Liver (tissue), 9 donors: ENCODE measurements around the gene NBEAL2. TPM values are rescaled to one million over a fixed set of nuclear protein-coding genes. Genes with fewer than 3 reads are reported as not detected.

Source experiments
- DNase-seq: peaks from one replicate; pipeline ENCODE4 v3.0.0-alpha.2; 2017; ENCODE audit warnings: low spot score
- H3K27ac ChIP-seq, 2 donors: one replicate each; pipeline ENCODE4 v1.7.0; 2013; ENCODE audit warnings: inconsistent platforms in 2 of 2, low read length in 2 of 2, control low read depth in 1 of 2, low read depth in 1 of 2, mild to moderate bottlenecking in 1 of 2
- H3K27me3 ChIP-seq, 4 donors: one replicate each; pipeline versions ENCODE4 v1.6.1 to v1.7.0; 2013; ENCODE audit warnings: low read length in 3 of 4, inconsistent platforms in 1 of 4, mild to moderate bottlenecking in 1 of 4, moderate library complexity in 1 of 4; ENCODE audit not compliant: control insufficient read depth in 4 of 4, insufficient read depth in 4 of 4
- H3K36me3 ChIP-seq, 4 donors: one replicate each; pipeline versions ENCODE4 v1.6.1 to v1.7.0; 2013; ENCODE audit warnings: low read length in 3 of 4, mild to moderate bottlenecking in 3 of 4, low read depth in 1 of 4, moderate library complexity in 1 of 4; ENCODE audit not compliant: control insufficient read depth in 4 of 4, insufficient read depth in 3 of 4
- H3K4me1 ChIP-seq, 4 donors: one replicate each; pipeline versions ENCODE4 v1.6.1 to v1.7.0; 2013; ENCODE audit warnings: low read length in 3 of 4, mild to moderate bottlenecking in 3 of 4, moderate library complexity in 1 of 4; ENCODE audit not compliant: control insufficient read depth in 4 of 4, insufficient read depth in 4 of 4
- H3K4me3 ChIP-seq, 3 donors: one replicate each; pipeline versions ENCODE4 v1.6.1 to v1.7.0; 2013; ENCODE audit warnings: low read length in 3 of 3, control low read depth in 1 of 3, low read depth in 1 of 3, mild to moderate bottlenecking in 1 of 3
- H3K9ac ChIP-seq, 2 donors: one replicate each; pipeline ENCODE4 v1.7.0; 2013; ENCODE audit warnings: low read length in 2 of 2, mild to moderate bottlenecking in 2 of 2, moderate library complexity in 2 of 2, control low read depth in 1 of 2, low read depth in 1 of 2
- H3K9me3 ChIP-seq, 4 donors: one replicate each; pipeline versions ENCODE4 v1.6.1 to v1.7.0; 2013; ENCODE audit warnings: low read length in 3 of 4; ENCODE audit not compliant: control insufficient read depth in 4 of 4
- EGR1 ChIP-seq, 2 donors: IDR thresholded peaks; 2 replicates each; pipeline ENCODE4 v1.6.1; 2016 to 2018; ENCODE audit warnings: antibody characterized with exemption in 2 of 2, low read depth in 2 of 2
- FOXA1 ChIP-seq: IDR thresholded peaks from 2 replicates; pipeline ENCODE4 v1.6.1; 2016; ENCODE audit warnings: antibody characterized with exemption
- FOXA2 ChIP-seq: IDR thresholded peaks from 2 replicates; pipeline ENCODE4 v1.6.1; 2016; ENCODE audit warnings: antibody characterized with exemption
- GABPA ChIP-seq, 2 donors: IDR thresholded peaks in 1 of 2; conservative IDR thresholded peaks in 1 of 2; 2 replicates each; pipeline ENCODE4 v1.6.1; 2016; ENCODE audit warnings: antibody characterized with exemption in 2 of 2, mild to moderate bottlenecking in 1 of 2, moderate library complexity in 1 of 2
- HNF4A ChIP-seq, 2 donors: conservative IDR thresholded peaks; 2 replicates each; pipeline ENCODE4 v1.6.1; 2016; ENCODE audit warnings: antibody characterized with exemption in 2 of 2, mild to moderate bottlenecking in 2 of 2
- HNF4G ChIP-seq: IDR thresholded peaks from 2 replicates; pipeline ENCODE4 v1.6.1; 2016; ENCODE audit warnings: antibody characterized with exemption
- NR2F2 ChIP-seq: IDR thresholded peaks from 2 replicates; pipeline ENCODE4 v1.6.1; 2016; ENCODE audit warnings: antibody characterized with exemption
- RAD21 ChIP-seq, 2 donors: IDR thresholded peaks; 2 replicates each; pipeline ENCODE4 v1.6.1; 2016; ENCODE audit warnings: antibody characterized with exemption in 2 of 2, mild to moderate bottlenecking in 2 of 2
- RXRA ChIP-seq, 2 donors: IDR thresholded peaks; 2 replicates each; pipeline ENCODE4 v1.6.1; 2017 to 2018; ENCODE audit warnings: antibody characterized with exemption in 2 of 2, mild to moderate bottlenecking in 1 of 2
- SP1 ChIP-seq: IDR thresholded peaks from 2 replicates; pipeline ENCODE4 v1.6.1; 2018; ENCODE audit warnings: antibody characterized with exemption, mild to moderate bottlenecking
- YY1 ChIP-seq: IDR thresholded peaks from 2 replicates; pipeline ENCODE4 v1.6.1; 2016; ENCODE audit warnings: antibody characterized with exemption, mild to moderate bottlenecking
- WGBS: extraction: QIAGEN DNeasy Blood & Tissue Kit; methylation state at CpG from one replicate; pipeline ENCODE4 v1.1.7; 2013; 5-methylcytosine and 5-hydroxymethylcytosine counted together
- polyA plus RNA-seq, 2 donors: library from polyadenylated mRNA; stranded (reverse) in 1 of 2; unstranded in 1 of 2; fragments of 200-250 nt in 1 of 2; fragments of >200 nt in 1 of 2; fragmentation: Nextera tagmentation in 1 of 2; extraction: Ambion mirVana in 1 of 2; gene quantifications; one replicate each; pipeline versions ENCODE4 v1.2.1 to v1.2.3, GENCODE V29; 2013 to 2015
- total RNA-seq, 2 donors: library from RNA; depleted of rRNA; stranded (reverse); fragments of >200 nt; gene quantifications; one replicate each; pipeline ENCODE4 v1.2.3, GENCODE V29; 2014
- TF ChIP-seq, protein P1 (sequence below): IDR thresholded peaks from 2 replicates; pipeline ENCODE4 v1.6.1; 2016; ENCODE audit warnings: antibody characterized with exemption
- TF ChIP-seq, protein P2 (sequence below): IDR thresholded peaks from 2 replicates; pipeline ENCODE4 v1.6.1; 2016; ENCODE audit warnings: antibody characterized with exemption, mild to moderate bottlenecking
- TF ChIP-seq, protein P3 (sequence below): IDR thresholded peaks from 2 replicates; pipeline ENCODE4 v1.6.1; 2016; ENCODE audit warnings: antibody characterized with exemption
- TF ChIP-seq, protein P4 (sequence below): fragments of 150-350 bp; IDR thresholded peaks from 2 replicates; pipeline ENCODE4 v1.5.1; 2017; ENCODE audit warnings: improper control_type of control experiment, low read depth, low read length; ENCODE audit not compliant: missing input control
- TF ChIP-seq, protein P5 (sequence below): IDR thresholded peaks from 2 replicates; pipeline ENCODE4 v1.6.1; 2016; ENCODE audit warnings: antibody characterized with exemption
- donor health status: healthy.
- donor health status: healthy.
- donor health status: healthy.
- donor health status: healthy.
- donor health status: healthy.

NBEAL2 gene
- total and polyA plus RNA-seq, 4 donors, result 2.0 to 20.7 (median 7.6) TPM

DNA sequence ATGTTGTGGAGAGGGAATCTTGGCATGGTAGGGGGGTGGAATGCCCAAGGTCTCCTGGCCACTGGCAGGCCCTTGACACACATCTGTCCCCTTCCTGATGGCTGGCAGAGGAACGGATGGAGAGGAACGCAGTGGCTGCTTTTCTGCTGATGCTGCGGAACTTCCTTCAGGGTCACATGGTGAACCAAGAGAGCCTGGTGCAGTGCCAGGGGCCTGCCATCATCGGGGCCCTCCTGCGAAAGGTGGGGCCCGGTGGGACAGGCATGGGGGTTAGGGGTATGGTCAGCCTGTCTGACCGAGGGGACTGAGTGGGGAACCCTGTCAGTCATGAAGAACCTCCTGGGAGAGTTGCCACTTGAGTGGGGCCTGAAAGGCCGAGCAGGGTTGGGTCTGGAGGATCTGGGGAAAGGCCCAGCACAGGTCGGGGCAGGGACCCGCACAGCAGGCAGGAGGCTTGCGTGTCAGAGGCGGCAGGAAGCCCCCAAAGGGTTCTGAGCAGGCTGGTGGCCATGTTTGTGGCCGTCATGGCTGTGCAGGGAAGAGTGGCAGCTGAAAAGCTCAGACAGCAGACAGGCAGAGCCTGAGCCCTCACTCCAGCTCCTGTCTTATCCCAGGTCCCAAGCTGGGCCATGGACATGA lies 18.1 kb downstream of the NBEAL2 start:
- no peak for DNase-seq
- Histone ChIP-seq H3K4me1 (peaks cover 0 to 5% (median 1%) of the 10 kb centered on the region in 4 donors), H3K27me3 (no peaks in the 10 kb centered on the region), H3K9ac (no peak overlapping the region), H3K9me3 (no peaks in the 10 kb centered on the region), H3K27ac (no peak overlapping the region), H3K4me3 (no peak overlapping the region), H3K36me3 (peaks cover 0 to 20% (median 4%) of the 10 kb centered on the region in 4 donors)
- TF ChIP-seq EGR1 (IDR thresholded peaks at IDR 0.05; ENCODE audit: low read depth in 2 of 2) (no peak), RAD21 (IDR thresholded peaks at IDR 0.05) (no peak), YY1 (no peak), NR2F2 (no peak), FOXA1 (no peak), HNF4G (no peak), FOXA2 (no peak), HNF4A (conservative IDR thresholded peaks at IDR 0.05) (no peak), SP1 (no peak)
- TF ChIP-seq, protein P1, sequence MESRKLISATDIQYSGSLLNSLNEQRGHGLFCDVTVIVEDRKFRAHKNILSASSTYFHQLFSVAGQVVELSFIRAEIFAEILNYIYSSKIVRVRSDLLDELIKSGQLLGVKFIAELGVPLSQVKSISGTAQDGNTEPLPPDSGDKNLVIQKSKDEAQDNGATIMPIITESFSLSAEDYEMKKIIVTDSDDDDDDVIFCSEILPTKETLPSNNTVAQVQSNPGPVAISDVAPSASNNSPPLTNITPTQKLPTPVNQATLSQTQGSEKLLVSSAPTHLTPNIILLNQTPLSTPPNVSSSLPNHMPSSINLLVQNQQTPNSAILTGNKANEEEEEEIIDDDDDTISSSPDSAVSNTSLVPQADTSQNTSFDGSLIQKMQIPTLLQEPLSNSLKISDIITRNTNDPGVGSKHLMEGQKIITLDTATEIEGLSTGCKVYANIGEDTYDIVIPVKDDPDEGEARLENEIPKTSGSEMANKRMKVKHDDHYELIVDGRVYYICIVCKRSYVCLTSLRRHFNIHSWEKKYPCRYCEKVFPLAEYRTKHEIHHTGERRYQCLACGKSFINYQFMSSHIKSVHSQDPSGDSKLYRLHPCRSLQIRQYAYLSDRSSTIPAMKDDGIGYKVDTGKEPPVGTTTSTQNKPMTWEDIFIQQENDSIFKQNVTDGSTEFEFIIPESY, result no peak
- TF ChIP-seq, protein P2, sequence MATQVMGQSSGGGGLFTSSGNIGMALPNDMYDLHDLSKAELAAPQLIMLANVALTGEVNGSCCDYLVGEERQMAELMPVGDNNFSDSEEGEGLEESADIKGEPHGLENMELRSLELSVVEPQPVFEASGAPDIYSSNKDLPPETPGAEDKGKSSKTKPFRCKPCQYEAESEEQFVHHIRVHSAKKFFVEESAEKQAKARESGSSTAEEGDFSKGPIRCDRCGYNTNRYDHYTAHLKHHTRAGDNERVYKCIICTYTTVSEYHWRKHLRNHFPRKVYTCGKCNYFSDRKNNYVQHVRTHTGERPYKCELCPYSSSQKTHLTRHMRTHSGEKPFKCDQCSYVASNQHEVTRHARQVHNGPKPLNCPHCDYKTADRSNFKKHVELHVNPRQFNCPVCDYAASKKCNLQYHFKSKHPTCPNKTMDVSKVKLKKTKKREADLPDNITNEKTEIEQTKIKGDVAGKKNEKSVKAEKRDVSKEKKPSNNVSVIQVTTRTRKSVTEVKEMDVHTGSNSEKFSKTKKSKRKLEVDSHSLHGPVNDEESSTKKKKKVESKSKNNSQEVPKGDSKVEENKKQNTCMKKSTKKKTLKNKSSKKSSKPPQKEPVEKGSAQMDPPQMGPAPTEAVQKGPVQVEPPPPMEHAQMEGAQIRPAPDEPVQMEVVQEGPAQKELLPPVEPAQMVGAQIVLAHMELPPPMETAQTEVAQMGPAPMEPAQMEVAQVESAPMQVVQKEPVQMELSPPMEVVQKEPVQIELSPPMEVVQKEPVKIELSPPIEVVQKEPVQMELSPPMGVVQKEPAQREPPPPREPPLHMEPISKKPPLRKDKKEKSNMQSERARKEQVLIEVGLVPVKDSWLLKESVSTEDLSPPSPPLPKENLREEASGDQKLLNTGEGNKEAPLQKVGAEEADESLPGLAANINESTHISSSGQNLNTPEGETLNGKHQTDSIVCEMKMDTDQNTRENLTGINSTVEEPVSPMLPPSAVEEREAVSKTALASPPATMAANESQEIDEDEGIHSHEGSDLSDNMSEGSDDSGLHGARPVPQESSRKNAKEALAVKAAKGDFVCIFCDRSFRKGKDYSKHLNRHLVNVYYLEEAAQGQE, result no peak
- TF ChIP-seq, protein P3, sequence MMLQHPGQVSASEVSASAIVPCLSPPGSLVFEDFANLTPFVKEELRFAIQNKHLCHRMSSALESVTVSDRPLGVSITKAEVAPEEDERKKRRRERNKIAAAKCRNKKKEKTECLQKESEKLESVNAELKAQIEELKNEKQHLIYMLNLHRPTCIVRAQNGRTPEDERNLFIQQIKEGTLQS, result no peak
- WGBS, result 82% methylated on average over 13 of the region's 13 CpGs

DNA sequence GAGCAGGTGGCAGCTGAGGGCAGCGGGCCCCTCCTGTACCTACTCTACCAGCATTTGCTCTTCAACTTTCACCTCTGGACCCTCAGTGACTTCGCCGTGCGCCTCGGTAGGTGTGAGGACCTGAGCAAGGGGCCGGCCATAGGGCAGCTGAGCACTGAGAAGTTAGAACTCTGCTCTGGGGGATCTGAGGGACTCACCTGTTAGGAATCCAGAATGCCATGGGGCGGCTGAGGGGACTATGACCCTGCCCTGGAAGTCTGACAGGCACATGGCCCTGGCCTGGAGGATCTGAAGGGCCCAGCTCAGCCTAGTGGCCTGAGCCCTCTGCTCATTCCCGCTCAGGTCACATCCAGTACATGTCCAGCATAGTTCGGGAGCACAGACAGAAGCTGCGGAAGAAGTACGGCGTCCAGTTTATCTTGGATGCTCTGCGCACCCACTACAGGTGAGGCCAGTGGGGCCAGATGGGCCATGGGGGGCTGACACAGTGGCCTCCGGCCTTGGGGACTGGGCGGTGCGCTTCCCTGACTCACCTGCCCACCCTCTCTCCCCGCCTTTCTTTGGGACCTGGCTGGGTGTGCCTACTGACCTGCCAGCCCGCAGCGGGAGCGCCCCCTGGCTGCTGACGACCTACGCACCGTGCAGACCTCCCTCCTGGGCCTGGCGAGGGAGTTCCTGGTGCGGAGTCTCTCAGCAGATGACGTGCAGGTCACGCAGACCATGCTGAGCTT lies 18.8 kb downstream of the NBEAL2 start:
- WGBS, result 75% methylated on average over 27 of the region's 27 CpGs
- peak; percentile 81 for DNase-seq
- H3K9ac ChIP-seq, result no peak overlapping the region
- H3K36me3 ChIP-seq, result peaks cover 0 to 26% (median 7%) of the 10 kb centered on the region in 4 donors
- no peaks in the 10 kb centered on the region for H3K9me3 ChIP-seq
- no peak overlapping the region for H3K4me3 ChIP-seq
- no peak overlapping the region for H3K27ac ChIP-seq
- TF ChIP-seq RAD21 (IDR thresholded peaks at IDR 0.05), result peak; percentile 82 to 95
- no peak for TF ChIP-seq RXRA (IDR thresholded peaks at IDR 0.05)
- no peak for TF ChIP-seq FOXA2
- TF ChIP-seq, protein P4, sequence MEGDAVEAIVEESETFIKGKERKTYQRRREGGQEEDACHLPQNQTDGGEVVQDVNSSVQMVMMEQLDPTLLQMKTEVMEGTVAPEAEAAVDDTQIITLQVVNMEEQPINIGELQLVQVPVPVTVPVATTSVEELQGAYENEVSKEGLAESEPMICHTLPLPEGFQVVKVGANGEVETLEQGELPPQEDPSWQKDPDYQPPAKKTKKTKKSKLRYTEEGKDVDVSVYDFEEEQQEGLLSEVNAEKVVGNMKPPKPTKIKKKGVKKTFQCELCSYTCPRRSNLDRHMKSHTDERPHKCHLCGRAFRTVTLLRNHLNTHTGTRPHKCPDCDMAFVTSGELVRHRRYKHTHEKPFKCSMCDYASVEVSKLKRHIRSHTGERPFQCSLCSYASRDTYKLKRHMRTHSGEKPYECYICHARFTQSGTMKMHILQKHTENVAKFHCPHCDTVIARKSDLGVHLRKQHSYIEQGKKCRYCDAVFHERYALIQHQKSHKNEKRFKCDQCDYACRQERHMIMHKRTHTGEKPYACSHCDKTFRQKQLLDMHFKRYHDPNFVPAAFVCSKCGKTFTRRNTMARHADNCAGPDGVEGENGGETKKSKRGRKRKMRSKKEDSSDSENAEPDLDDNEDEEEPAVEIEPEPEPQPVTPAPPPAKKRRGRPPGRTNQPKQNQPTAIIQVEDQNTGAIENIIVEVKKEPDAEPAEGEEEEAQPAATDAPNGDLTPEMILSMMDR, result peak; percentile 68
- TF ChIP-seq, protein P2, result no peak
- TF ChIP-seq GABPA (IDR thresholded peaks at IDR 0.05 in 1 of 2, conservative IDR thresholded peaks at IDR 0.05 in 1 of 2), result no peak
- TF ChIP-seq, protein P5, sequence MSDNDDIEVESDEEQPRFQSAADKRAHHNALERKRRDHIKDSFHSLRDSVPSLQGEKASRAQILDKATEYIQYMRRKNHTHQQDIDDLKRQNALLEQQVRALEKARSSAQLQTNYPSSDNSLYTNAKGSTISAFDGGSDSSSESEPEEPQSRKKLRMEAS, result no peak
- no peak for TF ChIP-seq HNF4A (conservative IDR thresholded peaks at IDR 0.05)
- TF ChIP-seq, protein P1, result no peak
- H3K4me1 ChIP-seq, result peaks cover 0 to 5% (median 1%) of the 10 kb centered on the region in 4 donors
- no peaks in the 10 kb centered on the region for H3K27me3 ChIP-seq
